ENCODE measurements around the gene USP27X.

Gene USP27X

GRCh38 chrX:49878834-49879655 lies at the start of gene USP27X:
Gene USP27X (plus strand): TSS chrX:49879484. CDS start chrX:49880308, 824 bp downstream.
- DNase-seq = peak; percentile 23 to 68

- DNase-seq = peak in 1 of 2 experiments; percentile 4
Observed at GRCh38 chrX:49838374-49838773, 40.9 kb upstream of the USP27X start.

GRCh38 chrX:49840679-49841078 lies 38.6 kb upstream of the USP27X start:
- DNase-seq = peak; percentile 10 to 53

- no peak for DNase-seq
Observed at GRCh38 chrX:49842621-49843020, 36.7 kb upstream of the USP27X start.

- no peak for DNase-seq
Observed at GRCh38 chrX:49844611-49845010, 34.7 kb upstream of the USP27X start.

DNA sequence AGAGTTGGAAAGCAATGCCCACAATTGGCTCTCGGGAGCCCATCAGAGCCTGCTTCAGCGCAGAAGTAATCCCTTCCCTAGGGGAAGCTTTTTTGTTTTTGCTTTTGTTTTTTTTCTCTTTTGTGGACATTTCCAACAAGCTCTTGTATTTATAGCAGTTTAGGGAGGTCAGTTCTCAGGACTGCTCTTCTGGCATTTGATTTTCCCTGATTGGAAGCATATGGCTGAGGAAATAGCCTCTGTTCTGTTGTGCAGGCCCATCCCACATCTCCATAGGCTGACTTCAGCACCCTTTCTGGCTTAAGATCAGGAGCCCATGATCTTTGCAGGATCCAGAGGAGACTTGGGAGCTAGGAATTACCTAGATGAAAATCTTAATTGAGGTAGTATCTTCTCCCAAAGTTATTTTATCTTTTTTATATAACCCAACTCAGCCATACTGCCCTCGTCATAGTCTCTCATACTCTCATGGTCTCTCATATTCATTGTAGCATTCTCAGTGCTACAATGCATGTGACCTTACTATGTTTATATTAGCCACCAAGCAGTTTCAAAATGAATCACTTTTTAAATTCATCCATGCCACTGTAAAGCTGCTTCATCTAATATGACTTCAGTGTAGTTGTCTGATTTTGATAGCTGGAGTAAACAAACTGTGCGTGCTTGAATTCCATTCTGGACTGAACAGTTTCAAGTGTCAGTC lies 33.4 kb upstream of the USP27X start:
- no peak for DNase-seq

DNA sequence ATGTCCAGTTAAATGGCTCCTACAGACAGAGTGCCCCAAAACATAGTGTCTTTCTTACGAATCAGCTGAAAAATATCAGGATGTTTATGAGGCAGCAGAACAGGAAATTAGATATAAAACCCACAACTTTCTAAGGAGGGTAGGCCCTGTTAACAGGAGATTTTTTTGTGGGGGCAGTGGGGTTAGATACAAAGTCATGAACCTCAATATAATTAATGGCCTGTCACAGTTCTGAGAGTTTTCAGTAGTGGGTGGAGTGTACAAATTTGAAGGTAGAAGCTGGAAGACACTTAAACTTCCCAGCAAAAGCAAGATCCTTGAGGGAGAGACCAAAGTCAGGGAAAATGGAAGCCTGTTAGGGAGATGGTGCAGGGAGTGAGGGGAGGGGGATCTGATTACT lies 32.8 kb upstream of the USP27X start:
- no peak for DNase-seq

DNA sequence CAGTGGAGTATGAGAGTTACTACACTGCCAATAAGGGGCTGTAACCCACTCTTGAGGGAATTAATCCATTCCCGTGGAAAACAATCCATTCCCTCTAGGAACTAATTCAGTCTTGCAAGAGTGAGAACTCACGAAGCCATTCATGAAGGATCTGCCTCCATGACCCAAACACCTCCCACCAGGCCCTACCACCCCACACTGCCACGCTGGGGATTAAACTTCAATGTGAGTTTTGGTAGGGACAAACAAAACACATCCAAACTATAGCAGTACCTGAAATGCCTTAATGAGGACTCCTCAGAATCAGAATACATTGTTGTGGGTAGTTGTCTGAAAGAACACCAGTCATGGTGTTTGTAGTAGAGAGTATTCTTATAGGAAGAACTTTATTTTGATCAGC lies 31.0 kb upstream of the USP27X start:
- DNase-seq = no peak

DNA sequence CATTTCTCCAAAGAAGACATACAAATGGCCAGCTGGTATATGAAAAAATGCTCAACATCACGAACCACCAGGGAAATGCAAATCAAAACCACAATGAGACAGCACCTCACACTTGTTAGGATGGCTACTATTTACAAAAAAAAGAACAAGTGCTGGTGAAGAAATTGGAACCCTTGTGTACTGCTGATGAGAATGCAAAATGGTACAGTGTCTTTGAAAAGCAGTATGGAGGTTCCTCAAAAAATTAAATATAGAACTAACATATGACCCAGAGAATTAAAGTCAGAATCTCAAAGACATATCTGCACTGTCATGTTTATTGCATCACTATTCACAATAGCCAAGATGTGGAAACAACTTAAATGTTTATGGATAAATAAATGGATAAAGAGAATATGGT lies 29.3 kb upstream of the USP27X start:
- no peak for DNase-seq

DNA sequence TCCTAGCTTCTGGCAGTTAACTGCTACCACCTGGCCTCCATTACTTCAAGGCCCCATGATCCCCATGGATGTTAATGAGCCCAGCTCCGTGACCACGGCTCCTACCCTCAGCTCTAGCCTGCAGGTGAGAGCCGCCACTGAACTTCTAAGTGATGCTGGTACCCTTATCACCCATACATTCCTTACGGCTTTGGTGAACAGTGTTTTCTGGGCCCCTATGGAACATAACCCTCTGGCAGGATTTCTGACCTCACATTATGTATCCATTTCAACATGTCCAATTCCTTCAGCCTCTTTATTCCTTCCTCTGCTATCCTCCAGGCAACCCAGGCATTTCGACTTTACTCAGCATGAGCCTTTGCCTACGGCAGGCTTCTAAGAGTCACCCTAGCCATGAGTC lies 25.6 kb upstream of the USP27X start:
- DNase-seq = no peak

- no peak for DNase-seq
Observed at GRCh38 chrX:49856819-49857218, 22.5 kb upstream of the USP27X start.

DNA sequence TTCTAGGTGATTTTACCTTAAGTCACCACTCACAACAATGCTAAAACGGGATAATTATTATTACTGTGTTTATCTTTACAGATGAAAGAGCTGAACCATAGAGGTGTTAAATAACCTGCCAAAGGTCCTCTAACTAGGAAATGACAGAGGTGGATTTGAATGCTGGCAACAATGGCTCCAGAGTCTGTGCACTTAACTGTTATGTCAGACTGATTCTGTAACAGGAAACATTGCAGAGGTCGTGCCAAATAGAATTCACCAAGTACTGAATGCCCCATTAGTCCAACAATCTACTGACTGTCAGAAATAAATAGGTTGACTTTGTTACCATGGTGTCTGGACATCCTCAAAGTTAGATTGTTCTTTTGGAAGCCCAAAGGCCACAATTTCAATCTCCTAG lies 20.9 kb upstream of the USP27X start:
- DNase-seq = no peak

DNA sequence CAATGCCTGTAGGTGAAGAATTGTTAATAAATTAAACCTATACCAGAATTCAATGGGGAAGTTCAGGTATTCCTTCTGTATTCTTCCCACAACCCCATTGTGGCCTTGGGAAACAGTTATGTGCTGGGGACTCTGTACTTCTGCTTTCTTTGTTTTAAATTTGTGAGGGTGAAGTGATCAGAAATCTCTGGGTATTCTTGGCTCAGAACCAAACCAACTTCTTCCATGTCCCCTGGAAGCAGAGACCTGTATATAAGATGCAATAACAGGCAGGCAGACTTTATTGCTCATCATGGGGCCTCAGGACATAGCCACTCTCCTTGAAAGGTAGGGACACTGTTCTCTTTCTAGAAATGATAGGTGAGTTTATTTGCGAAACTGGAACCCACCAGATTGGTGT lies 19.8 kb upstream of the USP27X start:
- DNase-seq = no peak

GRCh38 chrX:49860867-49861535 lies 18.3 kb upstream of the USP27X start:
- DNase-seq = no peak

DNA sequence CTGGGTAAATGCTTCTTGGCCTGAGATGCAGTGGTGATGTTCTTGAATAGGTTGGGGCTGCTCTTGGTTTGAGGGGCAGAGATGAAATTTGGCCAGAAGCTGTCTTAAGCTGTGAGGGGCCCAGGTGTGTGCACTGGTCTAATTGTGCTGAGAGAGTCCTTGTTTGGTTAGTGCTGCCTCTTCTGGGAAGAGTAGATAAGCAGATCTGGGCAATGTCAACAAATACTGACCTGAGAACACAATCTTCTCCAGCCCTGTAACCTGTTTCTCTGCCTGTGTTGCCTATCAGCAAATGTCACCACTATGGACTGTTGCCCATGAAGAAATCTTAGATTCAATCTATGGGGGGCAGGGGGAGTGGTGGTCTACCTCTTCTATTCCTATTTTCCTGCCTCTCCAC lies 17.2 kb upstream of the USP27X start:
- DNase-seq = no peak

DNA sequence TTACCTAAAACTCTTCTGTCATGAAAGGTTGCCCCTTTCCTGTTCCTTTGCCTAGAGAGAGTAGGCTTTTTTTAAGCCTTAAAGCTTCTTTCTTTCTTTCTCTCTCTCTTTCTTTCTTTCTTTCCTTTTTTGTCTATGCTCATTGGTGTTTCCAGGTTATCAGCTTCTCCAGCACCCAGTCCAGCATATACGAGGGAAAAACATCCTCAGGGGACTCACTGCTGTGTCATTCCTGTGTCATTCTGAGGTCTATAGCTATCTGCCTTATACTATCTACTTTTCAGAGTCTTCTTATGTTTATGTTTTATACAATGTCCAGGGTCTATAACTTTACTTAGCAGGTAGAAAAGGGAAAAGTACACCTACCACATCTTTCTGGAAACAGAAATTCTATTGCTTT lies 10.5 kb upstream of the USP27X start:
- DNase-seq = no peak

- DNase-seq = peak in 1 of 2 experiments; percentile 12
Observed at GRCh38 chrX:49876750-49877149, 2.5 kb upstream of the USP27X start.

DNA sequence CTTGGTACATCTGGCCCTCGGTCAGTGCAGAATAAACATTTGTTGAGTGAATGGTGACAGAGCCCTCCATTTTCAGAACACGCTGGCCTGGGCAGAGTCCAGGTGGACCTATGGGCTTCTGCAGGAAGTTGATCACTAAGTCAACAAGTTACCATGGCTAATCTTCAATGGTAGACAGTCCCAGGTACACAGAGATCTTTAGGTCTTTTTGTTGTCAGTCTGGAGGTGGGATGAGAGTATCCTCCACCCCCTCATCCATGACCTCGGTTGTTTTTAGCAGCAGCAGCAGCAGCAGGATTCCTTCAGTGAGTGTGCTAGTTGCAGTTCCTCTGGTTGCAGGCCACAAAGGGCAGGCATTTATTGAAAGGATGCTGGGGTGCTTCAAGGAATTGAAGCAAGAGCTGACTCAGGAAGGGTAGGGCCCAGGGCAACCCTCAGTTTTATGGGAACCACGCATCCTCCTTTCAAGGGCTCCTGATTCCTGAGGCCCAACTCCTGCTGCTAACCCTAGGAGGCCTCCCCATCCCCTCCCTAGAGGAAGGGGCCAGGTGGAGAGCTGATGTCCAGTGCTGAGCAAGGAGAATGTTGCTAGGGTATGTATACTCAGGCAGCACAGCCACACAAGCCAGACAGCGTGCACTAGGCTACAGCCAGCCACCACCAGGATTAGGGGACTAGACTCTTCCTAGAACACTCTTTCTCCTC lies 1.7 kb upstream of the USP27X start:
- no peak for DNase-seq

DNA sequence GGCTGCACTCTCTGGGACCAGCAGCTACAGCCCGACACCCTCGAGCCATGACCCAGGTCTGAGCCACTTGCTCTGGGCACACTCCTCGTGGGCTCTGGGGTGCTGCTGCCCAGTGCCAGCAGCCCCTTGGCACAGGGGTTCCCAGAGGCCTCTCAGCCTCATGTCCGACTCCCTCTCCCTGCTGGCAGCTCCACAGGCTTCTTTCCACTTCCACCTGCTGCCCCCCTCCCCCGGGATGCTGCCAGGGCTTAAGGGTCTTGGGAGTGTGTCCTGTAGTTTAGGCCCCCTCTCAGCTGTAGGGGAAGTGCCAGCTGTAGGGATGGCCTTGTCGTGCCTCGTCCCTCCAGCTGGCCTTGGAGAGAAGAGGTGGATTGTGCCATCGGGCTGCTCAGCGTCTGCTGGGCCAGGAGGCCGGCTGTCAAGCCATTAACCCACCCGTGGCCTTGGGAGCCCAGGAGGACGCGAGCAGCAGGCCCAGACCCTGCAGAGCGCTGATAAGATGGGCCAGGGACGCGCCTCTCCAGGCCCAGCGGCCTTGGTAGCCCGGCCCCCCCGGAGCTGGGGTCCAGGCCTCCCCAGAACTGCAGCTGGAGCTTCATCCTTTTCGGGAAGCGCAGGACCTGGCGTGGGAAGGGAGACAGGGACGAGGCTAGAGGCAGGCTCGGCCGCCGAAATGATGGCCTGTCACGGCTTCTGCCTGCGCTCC lies 1.0 kb upstream of the USP27X start:
- DNase-seq = no peak

DNA sequence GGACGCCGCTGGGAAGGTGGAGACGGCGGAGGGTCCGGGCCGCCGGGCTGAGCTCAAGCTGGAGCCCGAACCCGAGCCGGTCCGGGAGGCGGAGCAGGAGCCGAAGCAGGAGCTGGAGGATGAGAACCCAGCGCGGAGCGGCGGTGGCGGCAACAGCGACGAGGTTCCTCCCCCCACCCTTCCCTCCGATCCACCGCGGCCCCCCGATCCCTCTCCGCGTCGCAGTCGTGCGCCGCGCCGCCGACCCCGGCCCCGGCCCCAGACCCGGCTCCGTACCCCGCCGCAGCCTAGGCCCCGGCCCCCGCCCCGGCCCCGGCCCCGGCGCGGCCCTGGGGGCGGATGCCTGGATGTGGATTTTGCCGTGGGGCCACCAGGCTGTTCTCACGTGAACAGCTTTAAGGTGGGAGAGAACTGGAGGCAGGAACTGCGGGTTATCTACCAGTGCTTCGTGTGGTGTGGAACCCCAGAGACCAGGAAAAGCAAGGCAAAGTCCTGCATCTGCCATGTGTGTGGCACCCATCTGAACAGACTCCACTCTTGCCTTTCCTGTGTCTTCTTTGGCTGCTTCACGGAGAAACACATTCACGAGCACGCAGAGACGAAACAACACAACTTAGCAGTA lies 483 bp downstream of the USP27X start:
- no peak for DNase-seq

GRCh38 chrX:49880668-49881067 lies 1.4 kb downstream of the USP27X start:
- DNase-seq = no peak

DNA sequence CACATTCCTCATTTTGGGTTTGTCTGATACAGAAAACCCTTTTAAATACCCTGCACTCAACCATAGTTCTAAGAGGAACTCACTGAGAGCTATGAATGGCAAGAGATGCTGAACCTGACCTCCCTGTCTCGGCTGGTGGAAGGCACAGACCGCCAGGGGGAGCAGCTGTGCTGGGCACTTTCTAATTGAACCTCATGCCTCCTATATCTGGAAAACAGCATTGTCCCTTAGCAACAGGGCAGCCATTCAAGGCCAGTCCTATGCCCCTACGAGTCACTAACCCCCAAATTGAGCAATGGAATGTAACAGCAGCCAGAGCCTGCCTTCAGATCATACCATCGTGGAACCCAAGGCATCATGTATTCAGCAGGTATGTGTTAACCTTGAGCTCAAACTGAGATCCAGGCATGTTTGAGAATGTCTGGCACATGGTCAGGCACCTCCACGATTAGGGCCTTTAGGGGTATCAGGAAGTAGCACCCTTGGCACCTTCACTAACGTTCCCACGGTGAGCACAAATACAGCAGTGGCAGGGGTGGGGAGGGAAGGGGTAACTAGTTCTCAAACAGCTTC lies 5.1 kb downstream of the USP27X start:
- peak in 1 of 2 experiments; percentile 30 for DNase-seq
